Endothelial cell of umbilical vein (primary cell): ENCODE results near the gene NDUFAF2. TPM values are rescaled to one million over a fixed set of nuclear protein-coding genes. Genes with fewer than 3 reads are reported as not detected.
A peak's percentile ranks its signal among the peaks of the same experiment; 100 is the strongest.

Source experiments
- BruUV-seq: library from RNA; stranded (reverse); fragments of 400-500 nt; replicated peaks from 2 replicates; lab custom pipeline; 2021; lab: Mats Ljungman, UMichigan
- CTCF ChIA-PET: fragments of 300-600, 350-600 bp; sonication (Branson Sonifier 250); formaldehyde crosslinking; loops from one replicate; lab custom pipeline; 2021; ENCODE audit warnings: antibody characterized with exemption, inconsistent platforms; lab: Charles Lee
- POLR2A ChIA-PET: fragments of 300-600, 350-600 bp; sonication (Branson Sonifier 250); formaldehyde crosslinking; loops from one replicate; lab custom pipeline; 2021; ENCODE audit warnings: antibody characterized with exemption, inconsistent platforms; lab: Charles Lee
- DNase-seq: peaks from one replicate; pipeline ENCODE4 v3.0.0-alpha.2; 2011; ENCODE audit warnings: low read depth, low spot score
- FAIRE-seq: peaks from 2 replicates; lab custom pipeline; 2011; peaks lifted over from hg19 to GRCh38; lab: Jason Lieb, UNC
- H2AFZ ChIP-seq: 2 replicates; pipeline ENCODE4 v1.6.0; 2012; ENCODE audit warnings: low read depth, low read length, control low read depth, inconsistent platforms
- H3K27ac ChIP-seq: 2 replicates; pipeline ENCODE4 v1.5.1; 2011; ENCODE audit warnings: low read depth, mild to moderate bottlenecking, control low read depth, low read length, moderate library complexity; ENCODE audit not compliant: insufficient read depth
- H3K27me3 ChIP-seq, 2 experiments: 2 replicates each; pipeline versions ENCODE4 v1.6.0 to v1.6.1; 2011; ENCODE audit warnings: low read length in 2 of 2, mixed read lengths in 1 of 2; ENCODE audit not compliant: control insufficient read depth in 2 of 2, insufficient read depth in 2 of 2
- H3K36me3 ChIP-seq, 2 experiments: 2 replicates in 1 of 2; 3 replicates in 1 of 2; pipeline ENCODE4 v1.5.1; 2011; ENCODE audit warnings: low read length in 2 of 2, mild to moderate bottlenecking in 1 of 2, moderate library complexity in 1 of 2; ENCODE audit not compliant: control insufficient read depth in 2 of 2, insufficient read depth in 2 of 2; ENCODE audit errors: extremely low read depth in 1 of 2
- H3K4me1 ChIP-seq: 3 replicates; pipeline ENCODE4 v1.5.1; 2011; ENCODE audit warnings: mild to moderate bottlenecking, low read length; ENCODE audit not compliant: control insufficient read depth, insufficient read depth; ENCODE audit errors: extremely low read depth
- H3K4me2 ChIP-seq: 2 replicates; pipeline ENCODE4 v1.6.1; 2011; ENCODE audit warnings: low read length, control low read depth, mixed read lengths; ENCODE audit not compliant: insufficient read depth
- H3K4me3 ChIP-seq, 3 experiments: fragments of 200-600 bp in 1 of 3; sonication (generic), shearing (Covaris generic) in 1 of 3; replicated peaks in 1 of 3; 2 replicates each; pipeline ENCODE4 v1.5.1; 2011 to 2016; ENCODE audit warnings: control low read depth in 3 of 3, low read length in 3 of 3, mild to moderate bottlenecking in 2 of 3, inconsistent platforms in 1 of 3, low read depth in 1 of 3, moderate library complexity in 1 of 3; ENCODE audit not compliant: insufficient read depth in 1 of 3
- H3K79me2 ChIP-seq: 2 replicates; pipeline ENCODE4 v1.6.0; 2012; ENCODE audit warnings: low read length, inconsistent platforms; ENCODE audit not compliant: control insufficient read depth, insufficient read depth
- H3K9ac ChIP-seq: replicated peaks from 2 replicates; pipeline ENCODE3; 2011; ENCODE audit warnings: low read length, control low read depth; ENCODE audit not compliant: insufficient read depth; ENCODE audit errors: extremely low read depth
- H3K9me1 ChIP-seq: replicated peaks from 3 replicates; pipeline ENCODE4 v1.6.0; 2011; ENCODE audit warnings: mild to moderate bottlenecking, low read length; ENCODE audit not compliant: control insufficient read depth, insufficient read depth; ENCODE audit errors: extremely low read depth
- H3K9me3 ChIP-seq: replicated peaks from 2 replicates; pipeline ENCODE4 v1.5.1; 2012; ENCODE audit warnings: low read length, inconsistent platforms; ENCODE audit not compliant: control insufficient read depth, insufficient read depth
- H4K20me1 ChIP-seq: replicated peaks from 2 replicates; pipeline ENCODE3; 2011; ENCODE audit warnings: mild to moderate bottlenecking, low read length; ENCODE audit not compliant: control insufficient read depth, insufficient read depth; ENCODE audit errors: extremely low read depth
- EZH2 ChIP-seq: IDR thresholded peaks from 2 replicates; pipeline ENCODE4 v1.6.1; 2012; ENCODE audit warnings: borderline replicate concordance, low read depth, mild to moderate bottlenecking, moderate library complexity, low read length, inconsistent platforms; ENCODE audit not compliant: severe bottlenecking
- FOS ChIP-seq: IDR thresholded peaks from 2 replicates; pipeline ENCODE4 v1.6.1; 2011; ENCODE audit warnings: mild to moderate bottlenecking, low read length, moderate library complexity, borderline replicate concordance; ENCODE audit not compliant: insufficient read depth
- GATA2 ChIP-seq: IDR thresholded peaks from 2 replicates; pipeline ENCODE4 v1.7.0; 2011; ENCODE audit warnings: low read depth, mild to moderate bottlenecking, moderate library complexity, mixed read lengths, low read length; ENCODE audit not compliant: insufficient read length, insufficient read depth
- JUN ChIP-seq: IDR thresholded peaks from 2 replicates; pipeline ENCODE4 v1.6.1; 2011; ENCODE audit warnings: borderline replicate concordance, low read depth; ENCODE audit not compliant: insufficient read length, insufficient read depth
- MYC ChIP-seq: IDR thresholded peaks from one replicate; pipeline ENCODE4 v1.6.1; 2011; ENCODE audit warnings: mild to moderate bottlenecking, low read depth, low read length
- POLR2A ChIP-seq: IDR thresholded peaks from 2 replicates; pipeline ENCODE4 v1.6.1; 2012; ENCODE audit warnings: low read depth, mild to moderate bottlenecking, control low read depth, low read length
- POLR2AphosphoS5 ChIP-seq: IDR thresholded peaks from 2 replicates; pipeline ENCODE4 v1.6.1; 2012; ENCODE audit warnings: low read depth, mild to moderate bottlenecking, control low read depth, low read length, moderate library complexity; ENCODE audit not compliant: insufficient read depth
- dilution Hi-C: fragments of 300-500 bp; cut with MboI; formaldehyde crosslinking; loops from one replicate; pipeline ENCODE4 v1.15.0; 2019; ENCODE audit warnings: low sequenced_read_pairs; ENCODE audit not compliant: extremely low pct_ligation_motif_present
- intact Hi-C: fragments of 100-400 bp; cut with micrococcal nuclease; formaldehyde crosslinking; loops from one replicate; pipeline ENCODE4 v1.10.0; 2022
- polyA plus RNA-seq, 4 experiments: library from polyadenylated mRNA; depleted of rRNA in 3 of 4; stranded (reverse) in 3 of 4; unstranded in 1 of 4; fragments of >200 nt; gene quantifications; 2 replicates each; pipeline versions ENCODE4 v1.2.1 to v1.2.3, GENCODE V29; 2011 to 2012; ENCODE audit warnings: missing spikeins in 1 of 4
- total RNA-seq: library from RNA; stranded (reverse); gene quantifications from 2 replicates; pipeline ENCODE4 v1.2.3, GENCODE V29; 2021
- TF ChIP-seq, protein P1 (sequence below), 2 donors: IDR thresholded peaks; 1 replicate in 1 of 2; 2 replicates in 1 of 2; pipeline ENCODE4 v1.5.1; 2011; ENCODE audit warnings: low read length in 2 of 2, mild to moderate bottlenecking in 2 of 2, moderate library complexity in 2 of 2, control low read depth in 1 of 2, inconsistent platforms in 1 of 2, low read depth in 1 of 2; ENCODE audit not compliant: insufficient read depth in 1 of 2; ENCODE audit errors: extremely low read depth in 1 of 2
- TF ChIP-seq, protein P2 (sequence below): IDR thresholded peaks from 2 replicates; pipeline ENCODE4 v1.6.1; 2011; ENCODE audit not compliant: insufficient read depth, insufficient read length

The NDUFAF2 gene
- total and polyA plus RNA-seq, 2 donors (not counting 3 experiments of a cell fraction or from before 2014, with no cell fraction given): 10.7 to 39.9 TPM

DNA sequence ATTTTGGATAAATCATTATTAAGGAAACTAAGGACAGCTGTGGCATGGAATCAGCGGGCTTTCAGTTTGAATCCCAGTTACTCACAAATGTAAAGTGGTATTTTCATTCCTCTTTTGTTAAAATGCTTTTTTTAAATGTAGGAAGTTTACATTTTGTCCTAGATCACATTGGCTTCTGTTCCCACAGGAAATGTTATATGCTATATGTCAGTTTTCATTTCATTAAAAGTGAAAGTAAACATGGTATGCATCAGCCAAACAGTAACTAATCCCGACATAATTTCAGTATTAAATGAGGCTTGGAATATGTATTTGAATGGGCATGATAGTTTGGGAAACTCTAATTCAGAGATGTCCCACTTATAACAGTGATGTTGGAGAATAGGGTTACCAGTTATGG is 235.9 kb downstream of the NDUFAF2 start:
- Histone ChIP-seq H3K9ac (peak overlapping the region; percentile 26), H2AFZ (peak overlapping the region; percentile 95), H3K4me2 (peak overlapping the region; percentile 97), H3K79me2 (no peaks in the 10 kb centered on the region), H3K27ac (no peak overlapping the region), H3K4me3 (peak overlapping the region in 2 of 3 experiments; percentile 60 to 68), H3K36me3 (no peaks in the 10 kb centered on the region), H3K27me3 (no peaks in the 10 kb centered on the region), H3K4me1 (no peaks in the 10 kb centered on the region), H4K20me1 (no peaks in the 10 kb centered on the region), H3K9me3 (no peaks in the 10 kb centered on the region), H3K9me1 (no peaks in the 10 kb centered on the region)
- DNase-seq (peak; percentile 29), FAIRE-seq (no peak)
- POLR2A ChIA-PET: no interaction called here
- CTCF ChIA-PET: interaction anchor here (2.1 kb wide), 1 partner anchor 8 kb away, joined by 5 read pairs; no protein-coding TSS in a partner anchor
- dilution Hi-C loops: no loop called here
- BruUV-seq: no TSS peak
- TF ChIP-seq, protein P1, sequence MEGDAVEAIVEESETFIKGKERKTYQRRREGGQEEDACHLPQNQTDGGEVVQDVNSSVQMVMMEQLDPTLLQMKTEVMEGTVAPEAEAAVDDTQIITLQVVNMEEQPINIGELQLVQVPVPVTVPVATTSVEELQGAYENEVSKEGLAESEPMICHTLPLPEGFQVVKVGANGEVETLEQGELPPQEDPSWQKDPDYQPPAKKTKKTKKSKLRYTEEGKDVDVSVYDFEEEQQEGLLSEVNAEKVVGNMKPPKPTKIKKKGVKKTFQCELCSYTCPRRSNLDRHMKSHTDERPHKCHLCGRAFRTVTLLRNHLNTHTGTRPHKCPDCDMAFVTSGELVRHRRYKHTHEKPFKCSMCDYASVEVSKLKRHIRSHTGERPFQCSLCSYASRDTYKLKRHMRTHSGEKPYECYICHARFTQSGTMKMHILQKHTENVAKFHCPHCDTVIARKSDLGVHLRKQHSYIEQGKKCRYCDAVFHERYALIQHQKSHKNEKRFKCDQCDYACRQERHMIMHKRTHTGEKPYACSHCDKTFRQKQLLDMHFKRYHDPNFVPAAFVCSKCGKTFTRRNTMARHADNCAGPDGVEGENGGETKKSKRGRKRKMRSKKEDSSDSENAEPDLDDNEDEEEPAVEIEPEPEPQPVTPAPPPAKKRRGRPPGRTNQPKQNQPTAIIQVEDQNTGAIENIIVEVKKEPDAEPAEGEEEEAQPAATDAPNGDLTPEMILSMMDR (IDR thresholded peaks at IDR 0.05; ENCODE audit: extremely low read depth in 1 of 2, insufficient read depth in 1 of 2, low read depth in 1 of 2, low read length in 2 of 2): no peak
- TF ChIP-seq POLR2A (no peak), JUN (no peak), GATA2 (no peak), FOS (no peak), EZH2 (no peak), POLR2AphosphoS5 (no peak), MYC (no peak)
- TF ChIP-seq, protein P2, sequence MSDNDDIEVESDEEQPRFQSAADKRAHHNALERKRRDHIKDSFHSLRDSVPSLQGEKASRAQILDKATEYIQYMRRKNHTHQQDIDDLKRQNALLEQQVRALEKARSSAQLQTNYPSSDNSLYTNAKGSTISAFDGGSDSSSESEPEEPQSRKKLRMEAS: no peak
- intact Hi-C loops: loop anchor here (5.0 kb wide), 1 partner anchor 81 kb away; no protein-coding TSS in a partner anchor
